Measurements from ENCODE around the gene MGAT4A. TPM values are rescaled to one million over a fixed set of nuclear protein-coding genes. Genes with fewer than 3 reads are reported as not detected.

Gene MGAT4A
- total and polyA plus RNA-seq, 2 experiments from 2014 or later = 4.1 to 5.8 TPM

GRCh38 chr2:98749066-98749450 lies 18.1 kb upstream of the MGAT4A start:
- Histone ChIP-seq H3K27me3 (peaks cover 4% of the 10 kb centered on the region), H3K27ac (no peak overlapping the region)
- no peak for TF ChIP-seq CTCF (IDR thresholded peaks at IDR 0.05; ENCODE audit: low read depth, low read length)

GRCh38 chr2:98748292-98749065 lies 17.5 kb upstream of the MGAT4A start:
- H3K36me3 ChIP-seq = no peaks in the 10 kb centered on the region
- no peak for DNase-seq (ENCODE audit: low read depth in 1 of 2, low spot score in 1 of 2)
- no peak overlapping the region for H3K4me3 ChIP-seq
- no peaks in the 10 kb centered on the region for H3K9me3 ChIP-seq (ENCODE audit: low read depth)
- no peak for TF ChIP-seq CTCF (IDR thresholded peaks at IDR 0.05; ENCODE audit: low read depth, low read length)
- no peak overlapping the region for H3K27ac ChIP-seq
- peaks cover 2% of the 10 kb centered on the region for H3K27me3 ChIP-seq
- H3K4me1 ChIP-seq (ENCODE audit: low read depth) = peaks cover 8% of the 10 kb centered on the region

More at GRCh38 chr2:98749066-98749450, 18.1 kb upstream of the MGAT4A start:
- peak in 1 of 2 donors; percentile 3 for DNase-seq (ENCODE audit: low read depth in 1 of 2, low spot score in 1 of 2)
- Histone ChIP-seq H3K9me3 (ENCODE audit: low read depth) (no peaks in the 10 kb centered on the region), H3K4me3 (no peak overlapping the region), H3K36me3 (no peaks in the 10 kb centered on the region), H3K4me1 (ENCODE audit: low read depth) (peaks cover 8% of the 10 kb centered on the region)

GRCh38 chr2:98747888-98748287 lies 17.0 kb upstream of the MGAT4A start:
- H3K9me3 ChIP-seq (ENCODE audit: low read depth) = no peaks in the 10 kb centered on the region
- no peaks in the 10 kb centered on the region for H3K36me3 ChIP-seq
- peaks cover 8% of the 10 kb centered on the region for H3K4me1 ChIP-seq (ENCODE audit: low read depth)
- no peak for TF ChIP-seq CTCF (IDR thresholded peaks at IDR 0.05; ENCODE audit: low read depth, low read length)
- H3K27me3 ChIP-seq = no peaks in the 10 kb centered on the region
- no peak overlapping the region for H3K27ac ChIP-seq
- H3K4me3 ChIP-seq = no peak overlapping the region
- DNase-seq (ENCODE audit: low read depth in 1 of 2, low spot score in 1 of 2) = no peak

GRCh38 chr2:98746426-98746825 lies 15.5 kb upstream of the MGAT4A start:
- Histone ChIP-seq H3K9me3 (ENCODE audit: low read depth) (no peaks in the 10 kb centered on the region), H3K36me3 (no peaks in the 10 kb centered on the region), H3K4me3 (no peak overlapping the region), H3K27ac (no peak overlapping the region), H3K27me3 (no peaks in the 10 kb centered on the region), H3K4me1 (ENCODE audit: low read depth) (peaks cover 8% of the 10 kb centered on the region)
- no peak for DNase-seq (ENCODE audit: low read depth in 1 of 2, low spot score in 1 of 2)
- no peak for TF ChIP-seq CTCF (IDR thresholded peaks at IDR 0.05; ENCODE audit: low read depth, low read length)

- Histone ChIP-seq H3K27ac (no peak overlapping the region), H3K27me3 (no peaks in the 10 kb centered on the region), H3K36me3 (no peaks in the 10 kb centered on the region), H3K4me3 (no peak overlapping the region), H3K4me1 (ENCODE audit: low read depth) (peaks cover 8% of the 10 kb centered on the region), H3K9me3 (ENCODE audit: low read depth) (no peaks in the 10 kb centered on the region)
- TF ChIP-seq CTCF (IDR thresholded peaks at IDR 0.05; ENCODE audit: low read depth, low read length) = no peak
- DNase-seq (ENCODE audit: low read depth in 1 of 2, low spot score in 1 of 2) = no peak
These were observed 13.7 kb upstream of the MGAT4A start for GRCh38 chr2:98744595-98744994.
